Muscle layer of colon (tissue), 2 donors: Measurements from ENCODE around the gene PNPLA1.

Experiments
- H3K27ac ChIP-seq: one replicate; pipeline ENCODE4 v1.7.0; 2013; ENCODE audit warnings: low read depth, mild to moderate bottlenecking, low read length, moderate library complexity
- H3K27me3 ChIP-seq, 2 donors: one replicate each; pipeline ENCODE4 v1.7.0; 2013; ENCODE audit warnings: low read length in 2 of 2, mild to moderate bottlenecking in 2 of 2; ENCODE audit not compliant: insufficient read depth in 2 of 2, control insufficient read depth in 1 of 2
- H3K36me3 ChIP-seq: one replicate; pipeline ENCODE4 v1.7.0; 2013; ENCODE audit warnings: mild to moderate bottlenecking, low read length; ENCODE audit not compliant: insufficient read depth
- H3K4me1 ChIP-seq: one replicate; pipeline ENCODE4 v1.7.0; 2013; ENCODE audit warnings: mild to moderate bottlenecking, low read length; ENCODE audit not compliant: insufficient read depth
- H3K4me3 ChIP-seq, 2 donors: one replicate each; pipeline ENCODE4 v1.7.0; 2013; ENCODE audit warnings: low read length in 2 of 2, low read depth in 1 of 2, mild to moderate bottlenecking in 1 of 2, moderate library complexity in 1 of 2
- H3K9ac ChIP-seq: one replicate; pipeline ENCODE4 v1.7.0; 2013; ENCODE audit warnings: low read length
- H3K9me3 ChIP-seq: one replicate; pipeline ENCODE4 v1.7.0; 2013; ENCODE audit warnings: mild to moderate bottlenecking, low read length
- donor health status: abdominal sarcoma.
- donor health status: Adenocarcinoma of cecum.

PNPLA1 gene

DNA sequence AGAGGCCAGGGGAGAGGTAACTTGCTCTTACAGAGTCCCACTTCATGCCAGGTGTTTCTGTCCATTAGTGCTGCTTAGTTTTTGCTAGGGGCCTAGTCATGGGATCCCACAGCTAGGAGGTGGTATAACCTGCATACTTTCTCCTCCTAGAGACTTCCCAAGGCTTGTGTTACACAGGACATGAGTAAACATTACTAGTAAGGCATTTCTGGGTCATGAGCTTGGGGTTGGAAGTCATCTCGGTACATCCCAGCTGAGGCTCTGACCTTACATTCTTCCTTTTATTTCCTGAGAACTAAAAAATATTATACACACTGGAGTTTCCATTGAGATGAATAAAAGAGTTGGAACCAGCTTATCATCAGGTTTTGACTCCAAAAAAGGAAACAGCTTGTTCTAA, 20.9 kb upstream of the PNPLA1 start:
- no peak overlapping the region for H3K4me3 ChIP-seq
- no peaks in the 10 kb centered on the region for H3K27me3 ChIP-seq
- no peak overlapping the region for H3K27ac ChIP-seq
- no peaks in the 10 kb centered on the region for H3K9me3 ChIP-seq
- no peaks in the 10 kb centered on the region for H3K36me3 ChIP-seq
- no peak overlapping the region for H3K9ac ChIP-seq
- H3K4me1 ChIP-seq: peaks cover 6% of the 10 kb centered on the region

DNA sequence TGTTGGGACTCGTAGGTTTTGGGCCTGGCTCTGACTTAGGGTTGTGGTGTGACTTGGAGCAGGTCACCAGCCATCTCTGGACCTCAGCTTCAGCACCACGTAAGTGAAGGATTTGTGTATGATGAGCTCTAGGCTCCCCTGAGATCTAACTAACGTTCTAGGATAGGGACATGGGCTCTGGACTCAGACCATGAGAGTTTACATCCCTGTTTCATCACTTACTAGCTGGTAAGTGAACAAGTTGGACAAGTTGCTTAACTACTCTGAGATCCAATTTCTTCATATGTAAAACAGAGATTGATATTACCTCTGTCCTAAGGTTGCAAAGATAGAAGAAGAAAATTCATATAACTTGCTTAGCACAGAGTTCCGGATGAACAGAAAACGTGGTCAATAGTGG, 20.3 kb upstream of the PNPLA1 start:
- Histone ChIP-seq H3K4me3 (no peak overlapping the region), H3K9me3 (no peaks in the 10 kb centered on the region), H3K27ac (no peak overlapping the region), H3K27me3 (no peaks in the 10 kb centered on the region), H3K9ac (no peak overlapping the region), H3K36me3 (no peaks in the 10 kb centered on the region), H3K4me1 (peaks cover 6% of the 10 kb centered on the region)

DNA sequence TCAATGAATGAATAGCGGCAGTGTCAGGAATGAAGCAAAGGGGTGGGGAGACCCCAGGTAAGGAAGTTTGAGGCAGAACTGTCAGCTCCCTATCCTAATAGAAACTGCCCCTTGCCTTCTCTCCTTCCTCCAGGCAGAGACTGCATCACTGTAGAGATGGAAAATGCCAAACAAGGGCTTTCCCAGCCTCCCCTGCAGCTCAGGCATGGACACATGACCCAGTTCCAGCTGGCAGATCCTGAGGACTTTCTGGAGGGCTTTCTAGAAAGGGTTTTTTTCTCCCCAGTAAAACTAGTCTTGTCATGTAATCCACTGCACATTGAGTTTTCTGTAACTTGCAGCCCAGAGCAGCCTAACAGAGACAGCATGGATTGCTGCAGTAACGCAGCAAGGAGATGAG, 17.9 kb upstream of the PNPLA1 start:
- H3K36me3 ChIP-seq: no peaks in the 10 kb centered on the region
- no peak overlapping the region for H3K9ac ChIP-seq
- no peak overlapping the region for H3K27ac ChIP-seq
- H3K4me3 ChIP-seq: no peak overlapping the region
- H3K9me3 ChIP-seq: peaks cover 4% of the 10 kb centered on the region
- H3K27me3 ChIP-seq: no peaks in the 10 kb centered on the region
- peaks cover 6% of the 10 kb centered on the region for H3K4me1 ChIP-seq

DNA sequence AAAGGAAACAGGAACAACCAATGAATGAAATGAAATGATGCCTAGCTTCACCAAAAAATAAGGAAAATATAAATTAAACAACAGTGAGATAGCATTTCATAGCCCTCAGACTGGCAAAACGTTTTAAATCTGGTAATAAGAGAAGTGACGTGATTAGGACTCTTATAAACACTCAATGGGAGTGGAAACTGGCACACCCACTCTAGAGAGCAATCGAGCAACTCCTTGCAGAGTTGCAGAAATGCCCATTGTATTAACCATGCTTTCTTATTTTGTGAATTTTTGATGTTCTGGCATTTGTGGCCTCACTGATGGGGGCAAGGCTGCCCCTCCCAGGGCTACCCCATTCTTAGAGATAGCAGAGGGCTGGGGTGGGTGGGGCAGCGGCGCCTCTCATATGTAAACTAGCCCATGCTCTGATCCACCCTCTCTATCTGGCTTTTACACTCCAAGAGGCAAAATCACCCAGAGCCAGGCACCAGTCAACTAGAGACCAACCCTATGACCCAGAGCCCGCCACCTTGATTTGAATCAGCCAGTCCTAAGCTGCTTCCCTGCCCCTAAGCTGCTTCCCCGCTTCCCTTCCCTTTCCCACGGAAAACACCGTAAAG, 6.4 kb upstream of the PNPLA1 start:
- H3K4me3 ChIP-seq: no peak overlapping the region
- H3K27me3 ChIP-seq: no peaks in the 10 kb centered on the region
- no peak overlapping the region for H3K9ac ChIP-seq
- no peaks in the 10 kb centered on the region for H3K36me3 ChIP-seq
- no peak overlapping the region for H3K27ac ChIP-seq
- peaks cover 8% of the 10 kb centered on the region for H3K9me3 ChIP-seq
- H3K4me1 ChIP-seq: no peaks in the 10 kb centered on the region

DNA sequence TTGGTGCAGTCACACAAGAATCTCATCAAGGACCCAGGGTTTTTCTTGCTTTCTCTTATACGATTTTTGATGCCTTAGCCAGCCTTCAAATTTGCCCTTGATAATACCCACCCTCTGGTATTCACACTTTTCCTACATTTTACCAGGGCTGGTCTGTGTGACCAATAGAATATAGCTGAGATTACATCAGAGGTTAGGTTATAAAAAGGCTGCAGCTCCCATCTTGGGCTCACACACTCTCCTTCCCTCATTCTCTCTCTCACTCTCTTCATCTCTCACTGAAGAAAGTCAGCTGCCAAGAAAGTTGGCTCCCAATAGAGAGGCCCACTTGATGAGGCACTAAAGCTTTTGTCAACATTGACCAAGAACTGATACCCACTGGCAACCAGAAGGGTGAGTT, 4.1 kb upstream of the PNPLA1 start:
- H3K27ac ChIP-seq: no peak overlapping the region
- no peaks in the 10 kb centered on the region for H3K4me1 ChIP-seq
- H3K9me3 ChIP-seq: peaks cover 8% of the 10 kb centered on the region
- H3K9ac ChIP-seq: no peak overlapping the region
- no peak overlapping the region for H3K4me3 ChIP-seq
- H3K27me3 ChIP-seq: peaks cover 0 to 4% of the 10 kb centered on the region in 2 donors
- no peaks in the 10 kb centered on the region for H3K36me3 ChIP-seq

DNA sequence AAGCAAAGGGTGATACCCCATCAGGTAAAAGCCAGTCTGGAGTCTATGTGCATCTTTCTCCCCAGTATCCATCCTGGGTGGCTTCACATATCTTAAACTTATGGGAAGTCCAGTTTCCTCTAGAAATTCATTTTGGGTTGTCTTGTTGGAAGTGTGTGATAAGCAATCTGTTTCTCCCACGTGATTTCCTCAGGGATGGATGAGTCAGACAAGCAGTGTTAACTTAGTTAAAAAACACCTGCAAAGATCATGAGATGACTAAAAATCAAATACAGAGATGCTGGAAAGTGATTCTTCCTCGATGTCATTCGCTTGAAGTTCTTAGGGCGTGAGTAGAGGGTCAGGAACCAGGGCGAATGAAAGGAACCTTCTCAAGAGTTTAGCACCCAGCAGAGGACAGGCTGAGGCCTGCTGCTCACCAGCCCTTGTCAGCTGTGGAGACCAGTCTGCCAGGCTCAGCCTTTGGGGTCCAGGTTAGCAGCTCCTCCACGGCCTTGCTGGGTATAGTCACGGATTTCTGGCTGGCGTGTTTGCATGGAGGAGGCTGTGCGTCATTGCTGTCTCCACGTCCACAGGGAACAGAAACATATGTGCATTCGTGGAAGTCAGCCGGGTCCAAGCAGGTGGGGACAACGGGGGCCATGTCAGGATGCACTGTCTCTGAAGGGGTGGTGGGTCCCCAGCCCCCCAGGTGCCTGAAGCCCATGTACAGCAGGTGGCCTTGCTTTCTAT, 2.8 kb upstream of the PNPLA1 start:
- H3K4me1 ChIP-seq: no peaks in the 10 kb centered on the region
- peaks cover 0 to 9% of the 10 kb centered on the region in 2 donors for H3K27me3 ChIP-seq
- H3K4me3 ChIP-seq: no peak overlapping the region
- no peak overlapping the region for H3K27ac ChIP-seq
- no peaks in the 10 kb centered on the region for H3K36me3 ChIP-seq
- no peak overlapping the region for H3K9ac ChIP-seq
- peaks cover 8% of the 10 kb centered on the region for H3K9me3 ChIP-seq

DNA sequence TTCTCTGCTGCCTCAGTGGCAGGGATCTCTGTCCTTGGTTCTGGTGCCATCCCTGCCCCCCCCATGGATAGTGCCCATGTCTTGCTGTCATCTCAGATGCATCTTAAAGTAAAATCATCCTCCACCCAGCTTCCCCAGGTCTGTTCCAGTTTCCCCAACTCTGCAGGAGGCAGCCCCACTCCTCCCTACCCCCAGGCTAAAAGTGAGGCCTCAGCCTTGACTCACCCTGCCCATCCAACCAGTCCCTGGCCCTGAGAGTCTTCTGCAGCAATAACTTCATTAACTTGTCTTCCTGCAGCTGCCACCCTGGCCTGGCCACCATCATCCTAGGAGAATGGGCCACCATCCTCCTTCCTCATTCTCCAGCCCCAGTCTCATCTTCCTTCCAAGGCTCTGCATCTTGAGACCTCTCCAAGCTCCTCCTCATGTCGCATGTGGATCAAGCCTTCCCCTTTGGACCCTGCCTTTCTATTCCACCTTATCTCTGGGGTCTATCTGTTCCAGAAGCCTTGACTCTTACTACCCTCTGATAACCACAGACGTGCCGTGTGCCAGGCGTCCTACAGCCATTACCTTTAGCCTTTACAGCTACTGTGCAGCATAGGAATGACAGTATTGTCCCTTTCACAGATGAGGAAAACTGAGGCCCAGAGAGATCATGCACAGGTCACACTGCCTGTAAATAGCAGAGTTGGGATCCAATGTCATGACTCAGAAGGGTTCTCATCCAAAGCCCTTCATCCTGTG, 2.0 kb upstream of the PNPLA1 start:
- no peak overlapping the region for H3K27ac ChIP-seq
- no peak overlapping the region for H3K9ac ChIP-seq

DNA sequence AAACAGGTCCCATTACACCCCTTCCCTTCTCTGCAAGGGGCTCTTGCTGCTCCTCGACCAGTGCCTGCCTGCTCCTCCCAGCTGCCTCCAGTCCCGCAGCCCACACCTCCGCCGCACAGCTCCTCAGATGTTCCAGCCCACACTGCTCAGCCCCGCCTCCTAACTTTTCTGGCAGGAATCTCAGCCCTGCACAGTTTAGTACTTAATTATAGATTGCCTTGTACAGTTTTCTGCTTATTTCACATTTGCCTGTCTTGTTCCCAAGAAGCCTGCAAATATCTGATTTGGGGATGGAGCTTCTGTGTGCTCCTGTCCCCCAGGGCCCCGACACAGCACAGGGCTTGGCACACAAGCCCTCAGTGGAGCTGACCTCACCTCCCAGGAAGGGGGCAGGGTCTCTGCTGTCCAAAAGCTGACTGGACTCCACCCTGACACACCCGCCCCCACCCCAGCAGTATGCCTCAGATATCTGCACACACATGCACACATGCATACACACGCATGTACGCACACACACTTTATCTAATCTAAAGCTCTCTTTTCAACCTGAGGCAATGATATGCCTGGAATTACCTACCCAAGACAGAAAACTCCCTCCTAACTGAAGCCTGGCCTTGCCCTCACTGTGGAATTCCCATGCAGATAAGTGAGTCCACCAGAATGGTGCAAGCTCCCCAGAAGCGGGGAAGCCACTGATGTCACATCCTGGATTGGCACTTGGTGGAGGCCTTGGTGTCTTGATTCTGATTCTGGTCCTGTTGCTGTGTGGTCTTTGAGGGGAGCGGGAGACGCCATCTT, 1.2 kb upstream of the PNPLA1 start:
- no peak overlapping the region for H3K9ac ChIP-seq
- peaks cover 8% of the 10 kb centered on the region for H3K9me3 ChIP-seq
- H3K36me3 ChIP-seq: no peaks in the 10 kb centered on the region
- no peaks in the 10 kb centered on the region for H3K4me1 ChIP-seq
- H3K4me3 ChIP-seq: no peak overlapping the region
- H3K27me3 ChIP-seq: peaks cover 0 to 9% of the 10 kb centered on the region in 2 donors
- H3K27ac ChIP-seq: no peak overlapping the region

More for the DNA sequence above, 2.0 kb upstream of the PNPLA1 start:
- no peak overlapping the region for H3K4me3 ChIP-seq
- H3K9me3 ChIP-seq: peaks cover 8% of the 10 kb centered on the region
- no peaks in the 10 kb centered on the region for H3K4me1 ChIP-seq
- H3K27me3 ChIP-seq: peaks cover 0 to 9% of the 10 kb centered on the region in 2 donors
- H3K36me3 ChIP-seq: no peaks in the 10 kb centered on the region

DNA sequence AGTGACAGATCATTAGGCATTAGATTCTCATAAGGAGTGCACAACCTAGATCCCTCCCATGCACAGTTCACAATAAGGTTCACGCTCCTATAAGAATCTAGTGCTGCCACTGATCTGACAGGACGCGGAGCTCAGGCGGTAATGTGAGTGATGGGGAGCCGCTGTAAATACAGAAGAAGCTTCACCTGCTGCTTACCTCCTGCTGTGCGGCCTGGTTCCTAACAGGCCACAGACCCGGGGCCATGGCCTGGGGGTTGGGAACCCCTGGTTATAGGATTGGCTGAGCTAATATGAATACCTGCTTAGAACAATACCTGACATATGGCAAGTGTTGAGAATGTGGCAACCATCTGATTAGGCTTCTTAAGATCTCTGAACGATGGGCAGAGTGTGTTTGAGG, 2.4 kb downstream of the PNPLA1 start:
- no peak overlapping the region for H3K9ac ChIP-seq
- no peaks in the 10 kb centered on the region for H3K4me1 ChIP-seq
- H3K9me3 ChIP-seq: no peaks in the 10 kb centered on the region
- H3K27me3 ChIP-seq: peaks cover 0 to 9% of the 10 kb centered on the region in 2 donors
- no peak overlapping the region for H3K27ac ChIP-seq
- no peak overlapping the region for H3K4me3 ChIP-seq
- no peaks in the 10 kb centered on the region for H3K36me3 ChIP-seq

DNA sequence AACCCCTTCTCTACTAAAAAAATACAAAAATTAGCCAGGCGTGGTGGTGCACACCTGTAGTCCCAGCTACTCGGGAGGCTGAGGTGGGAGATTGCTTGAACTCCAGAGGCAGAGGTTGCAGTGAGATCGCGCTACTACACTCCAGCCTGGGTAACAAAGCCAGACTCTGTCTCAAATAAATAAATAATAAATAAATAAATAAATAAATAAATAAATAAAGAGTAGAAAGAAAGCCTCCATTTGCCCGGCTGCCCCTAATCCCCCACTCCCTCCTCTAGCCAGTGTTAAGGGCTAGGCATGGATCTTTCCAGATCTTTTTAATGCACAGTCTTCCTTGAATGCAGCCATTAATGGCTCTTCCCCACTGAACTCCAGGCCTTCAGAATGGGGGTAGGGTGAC, 3.2 kb downstream of the PNPLA1 start:
- no peak overlapping the region for H3K4me3 ChIP-seq
- H3K27me3 ChIP-seq: peaks cover 0 to 9% of the 10 kb centered on the region in 2 donors

More for the DNA sequence above, 3.2 kb downstream of the PNPLA1 start:
- Histone ChIP-seq H3K4me1 (no peaks in the 10 kb centered on the region), H3K9me3 (no peaks in the 10 kb centered on the region), H3K27ac (no peak overlapping the region), H3K9ac (no peak overlapping the region), H3K36me3 (no peaks in the 10 kb centered on the region)
